A549 treated with AZD2906 at 1 μM for 4 hours (cell line): Measurements from ENCODE around the gene ZNF527. TPM values are rescaled to one million over a fixed set of nuclear protein-coding genes. Genes with fewer than 3 reads are reported as not detected.

Experiments used
- total RNA-seq: library from RNA; stranded (reverse); fragments of 200-300 nt; extraction: Qiagen RNA extraction; gene quantifications from 5 replicates; pipeline ENCODE4 v1.2.3, GENCODE V29; 2022

ZNF527 gene
- 2.6 to 3.7 TPM (median 3.1 TPM) in 5 replicates for total RNA-seq

DNA sequence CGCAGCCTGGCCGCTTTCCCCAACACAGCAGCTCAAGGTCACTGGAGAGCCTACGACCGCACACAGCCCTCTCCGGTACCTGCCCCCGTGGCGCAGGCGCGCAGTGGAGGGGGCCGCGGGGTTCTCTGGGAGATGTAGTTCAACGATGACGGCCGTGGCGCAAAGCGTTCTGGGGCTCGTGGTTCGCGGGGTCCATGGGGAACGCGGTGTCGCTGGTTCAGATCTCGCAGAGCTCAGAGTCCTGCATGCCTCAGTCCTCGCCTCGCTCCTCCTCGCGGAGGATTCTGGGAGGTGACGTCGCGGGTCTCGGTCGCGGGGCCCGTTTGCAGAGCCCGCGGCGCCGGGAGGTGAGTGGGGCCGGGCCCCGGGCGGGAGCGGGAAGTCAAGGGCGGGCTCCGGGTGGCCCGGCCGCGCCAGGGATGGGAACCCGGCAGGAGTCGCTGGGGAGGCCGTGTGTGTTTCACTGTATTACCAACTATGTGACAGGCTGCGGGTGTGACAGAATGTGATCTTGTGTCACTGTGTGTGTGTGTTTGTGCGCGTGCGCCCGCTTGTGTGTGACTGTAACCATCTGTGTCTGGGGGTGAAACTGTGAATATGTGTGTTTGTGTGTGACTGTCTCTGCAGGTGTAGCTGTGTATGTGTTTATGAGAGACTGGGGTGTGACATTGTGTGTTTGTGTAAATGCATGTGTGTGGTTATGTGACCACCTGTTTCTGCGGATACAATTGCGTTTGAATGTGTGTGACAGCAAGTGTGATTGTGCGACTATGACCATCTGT is at the start of gene ZNF527:
TSS of gene ZNF527 (plus strand) at position 220 of the 782 bp plus-strand sequence. CDS start 3,100 bp downstream, outside the sequence.

Other genes with a start within 250 kb of the ZNF527 start
- 3.8 to 6.6 TPM (median 5.9 TPM) in 5 replicates for gene ZNF585A, start 198.4 kb upstream of the ZNF527 start, total RNA-seq
- 2.4 to 4.2 TPM (median 2.7 TPM) in 5 replicates for gene ZNF585B, start 160.6 kb upstream of the ZNF527 start, total RNA-seq
- gene ZNF383, start 152.9 kb upstream of the ZNF527 start, total RNA-seq = 6.1 to 7.7 TPM (median 6.4 TPM) in 5 replicates
- 3.7 to 6.1 TPM (median 4.6 TPM) in 5 replicates for gene ZNF569, start 96.3 kb downstream of the ZNF527 start, total RNA-seq
- 2.0 to 4.7 TPM (median 3.2 TPM) in 5 replicates for gene ZNF570, start 98.3 kb downstream of the ZNF527 start, total RNA-seq
- gene ZNF793, start 135.8 kb downstream of the ZNF527 start, total RNA-seq = 0.01 to 0.08 TPM (median 0.03 TPM) in 5 replicates
- gene ZNF571, start 223.7 kb downstream of the ZNF527 start, total RNA-seq = 0.55 to 1.5 TPM (median 0.92 TPM) in 5 replicates
- gene ZNF540, start 223.8 kb downstream of the ZNF527 start, total RNA-seq = 0.05 to 0.15 TPM (median 0.09 TPM) in 4 of 5 replicates, not detected in the other